IPS-18a (cell line): ENCODE data around the gene COL18A1.

ENCODE experiments used
- H3K27ac ChIP-seq: one replicate; pipeline ENCODE4 v1.5.1; 2013; ENCODE audit warnings: low read length
- H3K27me3 ChIP-seq: one replicate; pipeline ENCODE4 v1.6.1; 2013; ENCODE audit warnings: mild to moderate bottlenecking, low read length; ENCODE audit not compliant: control insufficient read depth, insufficient read depth
- H3K36me3 ChIP-seq: one replicate; pipeline ENCODE4 v1.6.1; 2013; ENCODE audit warnings: low read depth, low read length; ENCODE audit not compliant: control insufficient read depth
- H3K4me1 ChIP-seq: one replicate; pipeline ENCODE4 v1.6.1; 2013; ENCODE audit warnings: low read depth, low read length; ENCODE audit not compliant: control insufficient read depth
- H3K4me3 ChIP-seq: one replicate; pipeline ENCODE4 v1.5.1; 2013; ENCODE audit warnings: low read length
- H3K9ac ChIP-seq: one replicate; pipeline ENCODE4 v1.6.1; 2013; ENCODE audit warnings: mild to moderate bottlenecking, low read length, moderate library complexity
- H3K9me3 ChIP-seq: one replicate; pipeline ENCODE4 v1.6.1; 2013; ENCODE audit warnings: low read depth, low read length; ENCODE audit not compliant: control insufficient read depth

Gene COL18A1

GRCh38 chr21:45379901-45380330, 25.0 kb upstream of the COL18A1 start:
- H3K4me3 ChIP-seq, result no peak overlapping the region
- H3K27ac ChIP-seq, result no peak overlapping the region
- no peaks in the 10 kb centered on the region for H3K36me3 ChIP-seq
- H3K4me1 ChIP-seq, result peaks cover 14% of the 10 kb centered on the region
- H3K27me3 ChIP-seq, result no peaks in the 10 kb centered on the region
- peaks cover 6% of the 10 kb centered on the region for H3K9me3 ChIP-seq
- no peak overlapping the region for H3K9ac ChIP-seq

- Histone ChIP-seq H3K4me1 (peaks cover 14% of the 10 kb centered on the region), H3K4me3 (no peak overlapping the region), H3K9ac (no peak overlapping the region), H3K27me3 (no peaks in the 10 kb centered on the region), H3K9me3 (peaks cover 6% of the 10 kb centered on the region), H3K36me3 (no peaks in the 10 kb centered on the region), H3K27ac (no peak overlapping the region)
These were observed 24.4 kb upstream of the COL18A1 start for GRCh38 chr21:45380566-45380965.

- Histone ChIP-seq H3K9ac (no peak overlapping the region), H3K27me3 (no peaks in the 10 kb centered on the region), H3K9me3 (peaks cover 6% of the 10 kb centered on the region), H3K36me3 (no peaks in the 10 kb centered on the region), H3K27ac (no peak overlapping the region), H3K4me1 (peaks cover 14% of the 10 kb centered on the region), H3K4me3 (no peak overlapping the region)
These were observed 23.8 kb upstream of the COL18A1 start for GRCh38 chr21:45381036-45381787.

GRCh38 chr21:45381865-45382696, 22.9 kb upstream of the COL18A1 start:
- H3K27ac ChIP-seq, result no peak overlapping the region
- H3K27me3 ChIP-seq, result no peaks in the 10 kb centered on the region
- no peak overlapping the region for H3K4me3 ChIP-seq
- H3K9ac ChIP-seq, result no peak overlapping the region
- H3K9me3 ChIP-seq, result peaks cover 2% of the 10 kb centered on the region
- no peaks in the 10 kb centered on the region for H3K36me3 ChIP-seq
- peaks cover 14% of the 10 kb centered on the region for H3K4me1 ChIP-seq

DNA sequence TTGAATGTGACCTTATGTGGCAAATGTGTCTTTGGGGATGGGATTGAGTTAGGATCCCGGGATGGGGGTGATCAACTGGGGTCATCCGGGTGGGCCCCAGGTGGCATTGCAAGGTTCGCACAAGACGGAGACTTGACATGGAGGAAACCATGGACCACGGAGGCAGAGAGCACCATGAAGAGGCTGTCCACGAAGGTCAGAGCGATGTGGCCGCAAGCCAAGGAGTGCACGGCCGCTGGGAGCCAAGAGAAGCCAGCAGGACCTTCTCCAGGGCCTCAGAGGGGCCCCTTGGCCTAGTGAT, 22.3 kb upstream of the COL18A1 start:
- Histone ChIP-seq H3K9ac (no peak overlapping the region), H3K27me3 (no peaks in the 10 kb centered on the region), H3K9me3 (no peaks in the 10 kb centered on the region), H3K4me1 (peaks cover 12% of the 10 kb centered on the region), H3K4me3 (no peak overlapping the region), H3K36me3 (no peaks in the 10 kb centered on the region), H3K27ac (no peak overlapping the region)

- H3K27ac ChIP-seq, result no peak overlapping the region
- no peaks in the 10 kb centered on the region for H3K9me3 ChIP-seq
- no peak overlapping the region for H3K4me3 ChIP-seq
- no peaks in the 10 kb centered on the region for H3K27me3 ChIP-seq
- peaks cover 6% of the 10 kb centered on the region for H3K4me1 ChIP-seq
- no peaks in the 10 kb centered on the region for H3K36me3 ChIP-seq
- H3K9ac ChIP-seq, result no peak overlapping the region
These were observed 21.8 kb upstream of the COL18A1 start for GRCh38 chr21:45383111-45383614.

DNA sequence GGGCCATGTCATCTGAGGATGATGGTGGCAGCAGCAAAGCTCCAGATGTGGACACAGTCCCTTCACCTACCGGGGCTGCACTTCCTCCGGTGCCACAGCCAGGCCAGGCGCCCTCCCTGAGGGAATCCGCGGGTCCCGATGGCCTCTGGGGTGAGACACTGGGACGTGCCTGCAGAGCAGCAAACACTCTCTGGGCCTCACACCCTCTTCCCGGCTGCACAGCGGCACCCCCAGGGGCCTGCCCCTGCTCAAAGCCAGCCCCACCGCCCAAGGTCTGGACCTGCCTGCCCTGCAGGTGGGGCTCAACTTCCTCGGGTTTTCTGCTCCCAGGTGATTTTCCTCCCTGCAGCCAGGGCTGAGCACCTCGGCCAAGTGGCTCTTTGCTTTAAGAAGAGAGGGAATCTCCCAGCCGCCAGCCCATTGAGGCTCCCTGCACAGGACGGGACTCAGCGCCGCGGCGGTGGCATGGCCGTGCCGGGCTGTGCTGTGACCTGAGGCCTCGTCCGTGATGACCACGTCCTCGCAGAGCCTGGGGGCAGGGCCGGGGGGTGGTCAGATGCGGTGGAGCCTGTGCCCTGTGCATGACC, 21.3 kb upstream of the COL18A1 start:
- H3K27me3 ChIP-seq, result no peaks in the 10 kb centered on the region
- H3K4me1 ChIP-seq, result peaks cover under 1% of the 10 kb centered on the region
- no peaks in the 10 kb centered on the region for H3K36me3 ChIP-seq
- no peak overlapping the region for H3K27ac ChIP-seq
- H3K9me3 ChIP-seq, result no peaks in the 10 kb centered on the region
- H3K9ac ChIP-seq, result no peak overlapping the region
- no peak overlapping the region for H3K4me3 ChIP-seq

DNA sequence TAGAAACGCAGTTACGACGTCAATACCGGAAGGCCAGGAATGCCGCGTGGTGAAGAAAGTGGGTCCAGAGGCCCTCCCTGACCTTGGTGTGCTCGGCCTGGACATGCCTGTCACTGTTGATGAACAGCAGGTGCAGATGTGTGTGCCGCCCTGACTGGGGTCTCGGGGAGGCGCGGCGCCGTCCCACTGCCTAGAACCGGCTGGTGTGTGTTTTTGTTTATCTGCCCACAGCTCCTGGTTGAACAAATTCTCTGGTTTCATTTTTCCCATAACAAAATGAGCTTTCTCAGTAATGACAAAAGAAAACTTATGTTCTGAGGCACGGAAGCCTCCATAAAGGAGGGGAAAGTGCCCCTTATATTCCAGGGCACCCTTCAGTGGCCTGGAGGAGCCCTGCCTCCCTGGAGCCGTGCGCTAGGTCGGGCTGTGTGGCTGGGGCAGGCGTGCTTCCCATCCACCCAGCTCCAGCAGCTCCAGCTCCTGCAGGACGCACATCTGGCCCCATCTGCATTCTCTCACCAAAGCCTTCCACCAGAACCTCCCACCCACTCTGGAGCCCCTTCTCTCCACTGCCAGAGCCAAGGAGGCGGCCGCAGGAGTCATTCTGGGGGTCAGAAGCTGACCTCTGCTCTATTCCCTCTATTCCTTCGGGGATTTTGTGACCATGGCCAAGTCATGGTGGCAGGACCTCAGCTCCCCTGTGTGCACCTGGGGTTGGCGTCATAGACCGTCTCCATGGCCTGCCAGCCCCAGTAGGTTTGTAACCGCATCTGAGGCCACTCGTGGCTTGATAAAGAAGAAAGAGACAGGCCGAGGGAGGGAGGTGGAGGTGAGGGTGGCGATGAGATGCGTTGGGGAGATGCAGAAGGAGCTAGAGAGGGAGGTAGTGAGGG, 20.1 kb upstream of the COL18A1 start:
- Histone ChIP-seq H3K4me3 (no peak overlapping the region), H3K9ac (no peak overlapping the region), H3K36me3 (no peaks in the 10 kb centered on the region), H3K4me1 (no peaks in the 10 kb centered on the region), H3K9me3 (no peaks in the 10 kb centered on the region), H3K27ac (no peak overlapping the region), H3K27me3 (no peaks in the 10 kb centered on the region)

DNA sequence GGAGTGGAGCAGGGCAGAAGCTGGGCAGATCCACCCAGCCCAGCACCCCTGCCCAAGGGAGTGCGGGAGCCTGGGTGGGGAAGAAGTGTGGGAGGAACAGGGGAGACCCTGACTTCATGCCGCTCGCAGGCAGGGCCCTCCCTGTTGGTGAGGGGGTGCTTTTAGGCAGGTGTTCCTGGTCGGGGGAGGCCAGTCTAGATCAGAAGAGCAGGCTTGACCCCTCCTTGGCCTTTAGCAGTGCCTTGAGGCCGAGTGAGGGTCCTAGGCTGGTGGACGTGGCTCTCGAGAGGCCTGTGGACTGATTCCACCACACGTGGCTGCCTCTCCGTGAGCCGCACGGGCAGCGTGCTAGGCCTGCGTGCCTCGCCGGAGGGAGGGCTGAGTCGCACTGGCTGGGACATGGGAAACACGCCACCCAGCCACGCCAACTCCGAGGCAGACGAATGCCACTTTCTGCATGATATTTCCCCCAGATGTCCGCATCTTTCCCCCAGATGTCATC, 19.4 kb upstream of the COL18A1 start:
- H3K9ac ChIP-seq, result no peak overlapping the region
- no peaks in the 10 kb centered on the region for H3K36me3 ChIP-seq
- no peaks in the 10 kb centered on the region for H3K9me3 ChIP-seq
- H3K27ac ChIP-seq, result no peak overlapping the region
- no peak overlapping the region for H3K4me3 ChIP-seq
- no peaks in the 10 kb centered on the region for H3K4me1 ChIP-seq
- no peaks in the 10 kb centered on the region for H3K27me3 ChIP-seq

DNA sequence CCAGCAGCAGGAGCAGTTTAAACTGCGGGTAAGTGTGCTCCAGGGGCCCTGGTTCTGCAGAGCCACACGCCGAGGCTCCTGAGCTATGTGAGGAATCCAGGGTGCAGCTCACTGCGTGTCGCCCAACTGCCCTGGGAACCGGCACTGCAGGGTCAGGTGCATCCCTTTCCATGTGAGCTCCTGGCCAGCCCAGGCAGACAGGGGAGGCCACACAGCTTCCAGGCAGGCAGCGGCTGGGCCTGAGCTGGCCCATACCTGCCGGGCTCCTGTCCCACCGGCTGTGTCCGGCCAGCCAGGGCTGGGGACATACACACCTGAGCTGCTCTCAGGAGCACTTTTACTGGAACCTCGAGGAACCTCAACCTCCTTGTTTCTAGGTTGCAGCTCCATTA, 18.6 kb upstream of the COL18A1 start:
- H3K9ac ChIP-seq, result no peak overlapping the region
- H3K9me3 ChIP-seq, result no peaks in the 10 kb centered on the region
- H3K36me3 ChIP-seq, result no peaks in the 10 kb centered on the region
- no peak overlapping the region for H3K27ac ChIP-seq
- no peaks in the 10 kb centered on the region for H3K4me1 ChIP-seq
- no peak overlapping the region for H3K4me3 ChIP-seq
- H3K27me3 ChIP-seq, result no peaks in the 10 kb centered on the region
